Measurements from ENCODE around the gene CCDC177. TPM values are rescaled to one million over a fixed set of nuclear protein-coding genes. Genes with fewer than 3 reads are reported as not detected.

The CCDC177 gene
- total and polyA plus RNA-seq, 2 of the 8 experiments (the other 6 are each of a cell fraction or from before 2014, with no cell fraction given), result 0.62 to 2.8 TPM

DNA sequence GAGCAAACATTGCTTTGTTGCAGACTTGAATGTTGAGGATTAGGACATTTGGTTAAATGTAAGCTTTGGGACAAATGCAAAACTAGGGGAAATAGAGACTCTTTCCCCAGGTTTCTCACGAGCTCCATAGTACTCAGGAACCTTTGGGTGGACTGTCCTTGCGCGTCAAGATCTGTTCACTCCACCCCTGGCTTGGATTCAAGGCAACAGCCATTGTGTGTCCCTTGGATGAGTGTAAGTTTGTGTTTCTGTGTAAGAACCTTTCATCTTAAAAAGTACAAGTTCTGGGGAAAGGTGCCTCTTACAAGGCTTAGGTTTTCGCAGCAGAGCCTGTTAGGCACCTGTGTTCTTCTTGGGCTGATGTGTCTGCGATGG is 40.4 kb upstream of the CCDC177 start:
- FAIRE-seq (no peak), DNase-seq (ENCODE audit: low read depth in 1 of 2, low spot score in 2 of 2) (no peak)
- H3K4me3 ChIP-seq (ENCODE audit: extremely low read depth in 1 of 4, insufficient read depth in 2 of 4, low read depth in 3 of 4, low read length in 4 of 4), result no peak overlapping the region
- H2BK5ac ChIP-seq (ENCODE audit: low read depth, low read length), result no peak overlapping the region
- no peak overlapping the region for H2BK15ac ChIP-seq (ENCODE audit: low read length)
- H4K20me1 ChIP-seq (replicated peaks in 1 of 2; ENCODE audit: control insufficient read depth in 1 of 2, insufficient read depth in 2 of 2, low read length in 2 of 2), result no peaks in the 10 kb centered on the region
- TF ChIP-seq SP2 (IDR thresholded peaks at IDR 0.05; ENCODE audit: low read length), result no peak
- no peaks in the 10 kb centered on the region; the same call in 1 of the 2 replicates for H3K79me1 ChIP-seq (ENCODE audit: low read depth, low read length)
- no peak overlapping the region for H2BK120ac ChIP-seq (replicated peaks; ENCODE audit: low read depth, low read length)
- ChIA-PET POLR2A (ENCODE audit: partially characterized antibody) (no interaction called here), CTCF (ENCODE audit: partially characterized antibody) (interaction anchor here (1.0 to 4.4 kb wide), 4 partner anchors 11 to 113 kb away, joined by 3 to 16 read pairs (median 4); no protein-coding TSS in a partner anchor)
- H3K79me2 ChIP-seq (ENCODE audit: control insufficient read depth in 1 of 2, insufficient read depth in 2 of 2, low read length in 2 of 2), result 0 out of 4 replicates have a peak, but pooled peaks cover 0 to 5% of the 10 kb centered on the region in 2 experiments
- no peak overlapping the region for H3K9ac ChIP-seq (replicated peaks in 1 of 4; ENCODE audit: extremely low read depth in 1 of 4, low read depth in 3 of 4, low read length in 3 of 4)
- no peak overlapping the region for H4K5ac ChIP-seq (ENCODE audit: insufficient read length, low read depth, low read length)
- peaks cover 0 to 3% (median 0%) of the 10 kb centered on the region in 4 experiments; a peak in 1 of 7 replicates for H3K27me3 ChIP-seq (replicated peaks in 1 of 4; ENCODE audit: control insufficient read depth in 3 of 4, extremely low read depth in 1 of 4, insufficient read depth in 3 of 4, low read length in 3 of 4)
- H3K23me2 ChIP-seq (ENCODE audit: low read depth, low read length), result peaks cover 13% of the 10 kb centered on the region; the same call in 1 of the 2 replicates
- H3K14ac ChIP-seq (ENCODE audit: insufficient read length), result no peak overlapping the region
- no peak overlapping the region for H4K8ac ChIP-seq (ENCODE audit: extremely low read depth, insufficient read depth, low read length)
- H3K4me2 ChIP-seq (ENCODE audit: insufficient read depth in 1 of 2, low read depth in 2 of 2, low read length in 2 of 2), result no peak overlapping the region
- no peak overlapping the region for H2AFZ ChIP-seq (ENCODE audit: low read length)
- no peak overlapping the region for H2BK20ac ChIP-seq (ENCODE audit: low read length)
- H3K18ac ChIP-seq (ENCODE audit: extremely low read depth, low read length), result no peak overlapping the region
- H3K23ac ChIP-seq (ENCODE audit: insufficient read length), result no peak overlapping the region
- no peak overlapping the region for H3K27ac ChIP-seq (ENCODE audit: low read depth, low read length)
- no peak overlapping the region for H3K4ac ChIP-seq (replicated peaks; ENCODE audit: insufficient read length, low read depth, low read length)
- no peak overlapping the region for H4K91ac ChIP-seq (replicated peaks; ENCODE audit: insufficient read length, low read length)
- H2BK12ac ChIP-seq (ENCODE audit: low read depth, low read length), result no peak overlapping the region
- no peak overlapping the region for H2AK5ac ChIP-seq (ENCODE audit: low read depth, low read length)
- H3K56ac ChIP-seq (replicated peaks; ENCODE audit: insufficient read length, low read depth, low read length), result no peak overlapping the region
- H3K36me3 ChIP-seq (ENCODE audit: control insufficient read depth in 2 of 4, insufficient read depth in 4 of 4, low read length in 3 of 4), result no peaks in the 10 kb centered on the region
- no peaks in the 10 kb centered on the region for H3K9me3 ChIP-seq (ENCODE audit: insufficient read depth in 2 of 2, low read depth in 1 of 2, low read length in 1 of 2)
- peaks cover 2 to 13% (median 6%) of the 10 kb centered on the region in 4 experiments; a peak in 5 of 7 replicates for H3K4me1 ChIP-seq (replicated peaks in 1 of 4; ENCODE audit: control insufficient read depth in 3 of 4, insufficient read depth in 4 of 4, low read length in 3 of 4)
- WGBS, 2 experiments (ENCODE audit: extremely low coverage in 1 of 2, insufficient coverage in 1 of 2, insufficient read length in 1 of 2, insufficient replicate concordance in 2 of 2, low coverage in 1 of 2, low lambda C conversion rate in 2 of 2, missing lambda C conversion rate in 1 of 2), result 74% methylated on average over 5 of the region's 5 CpGs; no CpG with 5 or more reads in 1 of the 2 experiments
